G401.6 (cell line): ENCODE measurements around the gene FER.
"Not testable (repeated sequence)": the region's sequence is repeated elsewhere in the genome, so short reads cannot be mapped to it uniquely, and the experiment has no call there.

Experiments used
- FAIRE-seq: peaks from 2 replicates; lab custom pipeline; 2012; peaks lifted over from hg19 to GRCh38; lab: Jason Lieb, UNC

The FER gene

GRCh38 chr5:108881133-108881532 lies 133.4 kb downstream of the FER start:
- no peak for FAIRE-seq

GRCh38 chr5:108884736-108885135 lies 137.0 kb downstream of the FER start:
- no peak for FAIRE-seq

- FAIRE-seq, result no peak
Observed at GRCh38 chr5:108898257-108898656, 150.6 kb downstream of the FER start.

- FAIRE-seq, result no peak
Observed at GRCh38 chr5:108898707-108899106, 151.0 kb downstream of the FER start.

DNA sequence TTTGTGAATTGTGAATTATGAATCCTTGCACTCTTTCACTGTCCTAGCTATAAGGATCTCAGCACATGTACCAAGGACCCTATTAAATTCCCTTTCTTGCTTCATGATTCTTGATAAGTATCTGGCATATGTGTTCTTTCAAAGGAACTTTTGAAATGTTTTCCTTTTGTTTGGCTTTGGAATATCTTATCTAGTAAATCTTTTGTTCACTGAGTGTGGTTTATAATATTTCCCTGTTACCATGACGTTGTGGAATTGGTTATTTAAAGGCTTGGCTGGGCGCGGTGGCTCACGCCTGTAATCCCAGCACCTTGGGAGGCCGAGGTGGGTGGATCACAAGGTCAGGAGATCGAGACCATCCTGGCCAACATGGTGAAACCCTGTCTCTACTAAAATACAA lies 151.5 kb downstream of the FER start:
- FAIRE-seq, result not testable (repeated sequence)

DNA sequence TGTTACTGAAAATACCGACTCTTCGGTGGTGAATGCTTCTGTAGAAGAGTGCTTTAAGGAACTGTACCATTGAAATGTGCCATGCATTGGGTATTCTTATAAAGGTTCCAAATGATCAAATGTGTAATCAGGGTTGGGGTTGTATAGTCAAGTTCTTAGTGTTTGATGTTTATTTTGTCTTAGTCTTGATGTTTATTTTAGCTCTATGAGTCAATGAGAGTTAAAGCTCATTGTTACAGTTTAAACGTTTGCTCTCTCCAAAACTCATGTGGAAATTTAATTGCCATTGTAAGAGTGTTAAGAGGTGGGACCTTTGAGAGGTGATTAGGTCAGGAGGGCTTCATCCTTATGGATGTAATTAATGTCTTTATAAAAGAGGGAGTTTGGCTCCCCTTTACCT lies 153.0 kb downstream of the FER start:
- FAIRE-seq, result no peak

- FAIRE-seq, result no peak
Observed at GRCh38 chr5:108905805-108906204, 158.1 kb downstream of the FER start.

DNA sequence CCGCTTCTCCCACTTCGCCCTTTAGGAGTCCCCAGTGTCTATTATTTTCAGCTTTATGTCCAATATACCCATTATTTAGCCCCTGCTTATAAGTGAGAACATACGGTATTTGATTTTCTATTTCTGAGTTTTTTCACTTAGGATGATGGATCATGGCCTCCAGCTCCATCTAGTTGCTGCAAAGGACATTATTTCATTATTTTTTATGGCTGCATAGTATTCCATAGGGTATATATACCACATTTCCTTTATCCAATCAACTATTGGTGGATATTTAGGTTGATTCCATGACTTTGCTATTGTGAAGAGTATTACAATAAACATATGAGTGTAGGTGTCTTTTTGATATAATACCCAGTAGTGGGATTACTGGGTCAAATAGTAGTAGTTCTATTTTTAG lies 162.9 kb downstream of the FER start:
- no peak for FAIRE-seq

DNA sequence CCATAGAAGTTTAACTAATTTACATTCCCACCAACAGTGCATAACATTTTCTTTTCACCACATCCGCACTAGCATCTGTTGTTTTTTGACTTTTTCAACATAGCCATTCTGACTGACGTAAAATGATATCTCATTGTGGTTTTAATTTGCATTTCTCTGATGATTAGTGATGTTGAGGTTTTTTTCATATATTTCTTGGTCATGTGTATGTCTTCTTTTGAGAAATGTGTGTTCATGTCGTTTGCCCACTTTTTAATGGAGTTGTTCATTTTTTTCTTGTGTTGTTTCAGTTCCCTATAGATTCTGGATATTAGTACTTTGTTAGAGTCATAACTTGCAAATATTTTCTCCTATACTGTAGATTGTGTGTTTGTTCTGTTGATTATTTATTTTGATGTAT lies 163.4 kb downstream of the FER start:
- no peak for FAIRE-seq

DNA sequence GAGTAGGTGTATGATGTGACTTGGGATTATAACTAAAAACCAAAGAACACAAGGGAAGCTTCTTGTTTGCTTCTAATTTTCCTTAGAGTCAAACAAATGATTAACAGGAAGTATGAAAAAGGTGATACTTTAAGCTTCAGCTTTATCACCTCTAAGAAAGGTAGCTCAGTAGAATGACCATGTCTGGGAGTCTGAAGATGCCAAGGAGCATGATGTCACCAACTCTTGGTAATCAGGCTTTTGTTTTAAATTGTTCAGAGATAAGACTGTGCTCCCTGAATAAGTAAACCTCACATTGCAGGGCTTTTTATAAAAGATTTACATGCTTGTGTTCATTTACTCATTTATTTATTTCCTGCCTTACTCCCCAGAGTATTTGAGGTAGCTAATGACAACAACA lies 169.9 kb downstream of the FER start:
- FAIRE-seq, result no peak

DNA sequence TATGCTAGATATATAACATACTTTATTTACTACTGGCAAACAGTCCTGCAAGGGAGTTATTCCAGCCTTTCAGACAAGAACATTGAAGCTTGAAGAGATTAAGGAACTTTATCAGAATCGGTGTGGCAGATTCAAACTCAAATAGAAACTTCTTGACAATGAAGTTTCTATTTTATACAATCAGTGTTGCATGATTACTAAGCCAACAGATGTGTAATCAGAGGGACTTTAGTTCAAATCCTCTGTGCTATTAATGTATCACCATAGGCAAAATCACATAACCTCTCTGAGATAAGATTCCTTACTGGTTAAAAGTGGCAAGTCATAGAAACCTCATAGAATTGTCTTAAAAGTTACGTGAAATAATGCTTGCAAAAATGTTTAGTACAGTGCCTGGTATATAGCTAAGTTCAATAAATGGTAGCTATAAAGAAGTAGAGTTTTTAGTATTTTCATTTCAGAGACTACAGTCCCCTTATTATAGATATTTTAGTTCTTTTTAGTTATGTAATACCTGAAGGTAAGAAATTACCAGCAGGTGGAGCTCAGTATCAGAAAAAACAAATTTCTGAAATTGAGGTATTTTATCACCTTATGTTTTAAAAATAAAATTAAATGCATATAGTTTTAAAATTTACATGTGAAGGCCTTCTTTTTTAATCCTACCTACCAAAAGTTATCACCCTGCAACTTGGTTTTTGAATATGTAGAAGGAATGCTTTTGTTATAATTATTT lies 172.1 kb downstream of the FER start:
- FAIRE-seq, result peak; percentile 86

GRCh38 chr5:108924457-108924961 lies 176.8 kb downstream of the FER start:
- FAIRE-seq, result no peak

DNA sequence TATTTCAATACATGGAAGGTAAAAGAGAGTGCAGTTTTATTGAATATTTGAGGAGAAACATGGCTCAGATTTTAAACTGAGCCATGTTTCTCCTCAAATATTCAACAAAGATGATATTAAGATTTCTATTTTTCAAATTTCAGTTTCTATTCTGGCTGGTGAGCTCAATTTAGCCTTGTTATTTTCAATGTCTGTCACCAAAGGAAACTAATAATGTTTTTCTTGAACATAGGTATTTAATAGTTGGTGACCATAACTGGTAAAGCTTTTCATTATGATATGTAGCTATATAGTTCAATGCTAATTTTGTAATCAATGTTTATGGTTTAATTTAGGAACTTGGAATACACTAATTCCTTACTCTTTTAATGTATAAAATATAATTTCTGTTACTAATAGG lies 177.4 kb downstream of the FER start:
- peak; percentile 15 for FAIRE-seq

GRCh38 chr5:108930107-108930506 lies 182.4 kb downstream of the FER start:
- no peak for FAIRE-seq

DNA sequence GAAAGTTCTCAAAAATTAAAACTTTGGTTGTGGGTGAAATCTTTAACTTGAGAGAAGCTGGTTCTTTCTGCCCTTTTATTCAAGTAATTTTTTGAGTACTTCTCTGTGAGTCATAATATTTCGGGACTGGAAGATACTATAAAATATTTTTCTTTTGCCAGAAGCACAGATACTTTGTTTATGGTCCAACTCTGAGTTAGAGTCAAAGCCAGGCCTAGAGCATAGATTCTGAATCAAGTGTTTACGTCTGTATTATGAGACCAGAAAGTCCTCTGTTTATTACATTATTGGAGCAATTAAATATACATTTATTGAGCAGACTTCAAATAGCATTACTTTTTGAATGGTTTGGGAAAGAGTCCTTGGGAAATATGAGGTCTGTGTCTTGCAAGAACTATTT lies 187.9 kb downstream of the FER start:
- no peak for FAIRE-seq

- FAIRE-seq, result no peak
Observed at GRCh38 chr5:108937221-108937620, 189.5 kb downstream of the FER start.

DNA sequence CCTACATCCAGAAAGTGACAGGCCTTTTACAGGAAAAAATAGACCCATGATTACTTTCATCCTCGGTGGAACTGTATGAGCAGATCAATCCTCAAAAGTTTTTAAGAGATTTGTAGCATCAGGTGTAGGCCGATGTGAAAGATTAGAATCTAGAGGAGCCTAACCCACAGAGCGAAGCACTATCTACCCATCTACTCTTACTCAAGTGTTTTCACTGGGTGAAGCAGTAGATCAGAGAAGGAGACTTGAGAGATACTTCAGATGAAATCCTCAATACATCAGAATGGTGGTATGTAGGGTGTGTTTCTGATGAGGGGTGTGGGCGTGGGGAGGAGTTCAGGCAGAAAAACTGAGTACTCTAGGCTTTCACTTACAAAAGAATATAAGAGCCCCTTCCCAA lies 192.8 kb downstream of the FER start:
- no peak for FAIRE-seq

- FAIRE-seq, result no peak
Observed at GRCh38 chr5:108941746-108942145, 194.0 kb downstream of the FER start.

GRCh38 chr5:108942701-108943100 lies 195.0 kb downstream of the FER start:
- FAIRE-seq, result no peak

DNA sequence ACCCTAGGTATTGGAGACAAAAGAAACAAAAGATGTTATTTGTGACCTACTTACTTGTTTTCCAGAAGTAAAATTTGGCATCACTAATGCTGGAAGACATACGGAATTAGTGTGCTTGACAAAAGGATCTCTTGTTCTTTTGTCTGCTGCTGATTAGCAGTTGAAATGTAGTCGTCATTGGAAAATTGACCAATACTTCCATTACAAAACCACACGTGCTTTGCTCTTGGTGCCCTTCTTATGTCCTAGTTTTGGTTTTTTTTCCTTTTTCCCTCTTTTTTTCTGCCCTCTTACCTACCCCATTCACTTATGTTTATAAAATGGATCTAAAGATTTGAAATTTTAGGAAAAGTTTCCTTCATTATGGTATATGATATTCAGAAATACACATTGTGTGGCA lies 197.4 kb downstream of the FER start:
- FAIRE-seq, result no peak

DNA sequence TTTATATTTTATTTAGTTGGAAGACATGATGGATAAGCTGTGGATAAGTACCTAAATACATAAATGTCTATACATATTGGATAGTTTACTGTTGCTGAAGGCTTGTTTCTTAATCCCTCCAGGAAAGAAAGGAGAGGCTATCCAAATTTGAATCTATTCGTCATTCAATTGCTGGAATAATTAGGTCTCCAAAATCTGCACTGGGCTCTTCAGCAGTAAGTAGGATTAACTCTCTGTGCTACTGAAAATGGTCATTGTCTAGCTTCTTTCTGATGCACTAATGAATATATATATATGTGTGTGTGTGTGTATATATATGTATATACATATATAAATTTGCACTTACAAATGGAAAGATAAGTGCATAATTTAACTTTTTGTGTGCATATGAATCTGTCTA lies 198.3 kb downstream of the FER start:
- no peak for FAIRE-seq

DNA sequence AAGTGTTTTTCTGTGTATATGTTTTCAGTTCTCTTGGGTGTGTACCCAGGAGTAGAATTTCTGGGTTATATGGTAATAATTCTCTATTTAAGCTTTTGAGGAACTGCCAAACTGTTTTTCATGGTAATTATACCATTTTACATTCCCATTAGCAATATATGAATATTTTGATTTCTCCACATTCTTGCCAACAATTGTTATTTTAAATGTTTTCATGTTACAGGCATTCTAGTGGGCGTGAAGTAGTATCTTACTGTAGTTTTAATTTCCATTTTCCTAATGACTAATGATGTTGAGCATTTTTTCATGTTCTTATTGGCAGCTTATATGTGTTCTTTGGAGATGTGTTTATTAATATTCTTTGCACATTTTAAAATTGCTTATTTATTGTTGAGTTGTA lies 199.5 kb downstream of the FER start:
- FAIRE-seq, result no peak

- FAIRE-seq, result peak; percentile 64
Observed at GRCh38 chr5:108950276-108950675, 202.6 kb downstream of the FER start.

DNA sequence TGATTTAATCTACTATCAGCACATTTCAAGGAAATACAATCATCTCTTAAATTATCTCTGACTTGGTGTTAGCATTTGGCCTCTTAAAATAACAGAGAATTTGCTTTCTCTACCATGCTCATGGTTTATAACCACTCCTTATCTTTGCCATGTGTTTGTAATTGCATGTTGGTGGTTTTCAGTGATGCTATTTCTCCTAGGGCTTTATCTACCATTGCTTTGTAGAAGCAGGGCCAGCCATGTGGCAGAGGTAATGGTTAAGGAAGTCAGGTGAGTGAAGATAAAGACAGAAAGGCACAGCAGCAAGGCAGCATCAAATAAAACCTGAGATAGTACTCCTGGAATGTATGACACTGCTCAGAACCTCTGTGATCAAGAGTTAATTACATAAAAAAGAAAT lies 206.2 kb downstream of the FER start:
- FAIRE-seq, result no peak

DNA sequence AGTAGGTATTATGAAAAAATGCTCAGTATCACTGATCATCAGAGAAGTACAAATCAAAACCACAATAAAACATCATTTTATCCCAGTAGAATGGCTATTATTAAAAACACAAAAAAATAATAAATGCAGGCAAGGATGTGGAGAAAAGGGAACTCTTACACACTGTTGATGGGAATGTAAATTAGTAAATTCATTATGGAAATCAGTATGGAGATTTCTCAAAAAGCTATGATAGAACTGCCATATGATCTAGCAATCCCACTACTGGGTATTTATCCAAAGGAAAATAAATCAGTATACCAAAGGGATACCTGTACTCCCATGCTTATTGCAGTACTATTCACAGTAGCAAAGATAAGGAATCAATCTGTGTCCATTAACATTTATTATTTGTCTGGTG lies 209.6 kb downstream of the FER start:
- FAIRE-seq, result no peak
